K562 (cell line): ENCODE measurements around the gene IRF2BP2. TPM values are rescaled to one million over a fixed set of nuclear protein-coding genes. Genes with fewer than 3 reads are reported as not detected.

Source experiments
- ATF1 ChIP-seq, 2 experiments: fragments of 450-650 bp in 1 of 2; IDR thresholded peaks; 2 replicates each; pipeline ENCODE4 v1.6.1; 2016; ENCODE audit warnings: missing compliant biosample characterization in 1 of 2, missing genetic modification characterization in 1 of 2
- BHLHE40 ChIP-seq: IDR thresholded peaks from 2 replicates; pipeline ENCODE4 v1.6.1; 2011; ENCODE audit warnings: low read length, improper control_type of control experiment
- EP300 ChIP-seq: IDR thresholded peaks from 2 replicates; pipeline ENCODE4 v1.6.1; 2012; ENCODE audit warnings: low read length, improper control_type of control experiment
- EP400 ChIP-seq: fragments of 450-650 bp; IDR thresholded peaks from 2 replicates; pipeline ENCODE4 v1.6.1; 2017; ENCODE audit warnings: antibody characterized with exemption, mild to moderate bottlenecking, moderate library complexity
- ESRRA ChIP-seq: fragments of 450-650 bp; IDR thresholded peaks from 2 replicates; pipeline ENCODE4 v1.6.1; 2014; ENCODE audit warnings: low read depth, mild to moderate bottlenecking, moderate library complexity, borderline replicate concordance
- FOS ChIP-seq: IDR thresholded peaks from 3 replicates; pipeline ENCODE4 v1.6.1; 2011; ENCODE audit not compliant: insufficient read length; ENCODE audit errors: extremely low read depth
- HMBOX1 ChIP-seq: sonication (generic); IDR thresholded peaks from 2 replicates; pipeline ENCODE4 v1.6.1; 2016
- L3MBTL2 ChIP-seq: fragments of 450-650 bp; IDR thresholded peaks from 2 replicates; pipeline ENCODE4 v1.6.1; 2016; ENCODE audit warnings: mild to moderate bottlenecking, moderate library complexity
- MCM7 ChIP-seq, 2 experiments: fragments of 450-650 bp; IDR thresholded peaks; 2 replicates each; pipeline ENCODE4 v1.6.1; 2016 to 2018
- SMAD4 ChIP-seq: fragments of 250-450 bp; sonication (Bioruptor Pico); conservative IDR thresholded peaks from 2 replicates; pipeline ENCODE4 v1.8.0; 2021; ENCODE audit warnings: inconsistent platforms, mild to moderate bottlenecking, moderate library complexity
- SMARCE1 ChIP-seq: fragments of 450-650 bp; IDR thresholded peaks from 2 replicates; pipeline ENCODE4 v1.7.1; 2016; ENCODE audit warnings: mild to moderate bottlenecking
- SPI1 ChIP-seq: IDR thresholded peaks from 2 replicates; pipeline ENCODE4 v1.6.1; 2011; ENCODE audit warnings: low read depth, low read length, control low read depth, borderline replicate concordance
- TARDBP ChIP-seq: fragments of 450-650 bp; IDR thresholded peaks from 2 replicates; pipeline ENCODE4 v1.6.1; 2016
- TEAD4 ChIP-seq, 2 experiments: sonication (generic) in 1 of 2; formaldehyde crosslinking in 1 of 2; IDR thresholded peaks; 2 replicates each; pipeline versions ENCODE4 v1.6.1 to v1.8.0; 2012 to 2022; ENCODE audit warnings: borderline replicate concordance in 1 of 2, inconsistent platforms in 1 of 2, low read length in 1 of 2, mild to moderate bottlenecking in 1 of 2, missing genetic modification reagents in 1 of 2
- THRAP3 ChIP-seq: fragments of 450-650 bp; IDR thresholded peaks from 2 replicates; pipeline ENCODE4 v1.6.1; 2016; ENCODE audit warnings: mild to moderate bottlenecking, inconsistent platforms, borderline replicate concordance
- THRB ChIP-seq: fragments of 450-650 bp; formaldehyde crosslinking; conservative IDR thresholded peaks from 2 replicates; pipeline ENCODE4 v1.4.0; 2022; ENCODE audit warnings: mild to moderate bottlenecking, missing genetic modification characterization
- ZBTB33 ChIP-seq: sonication (generic); formaldehyde crosslinking; IDR thresholded peaks from 2 replicates; pipeline ENCODE4 v1.8.1; 2023; ENCODE audit warnings: mild to moderate bottlenecking, missing genetic modification reagents
- ZFP91 ChIP-seq: sonication (generic); formaldehyde crosslinking; IDR thresholded peaks from 2 replicates; pipeline ENCODE4 v1.8.0; 2022; ENCODE audit warnings: mild to moderate bottlenecking, missing genetic modification reagents
- ZNF785 ChIP-seq: fragments of 250-450 bp; sonication (Bioruptor Pico); IDR thresholded peaks from 2 replicates; pipeline ENCODE4 v1.4.0; 2020; ENCODE audit warnings: mild to moderate bottlenecking
- polyA plus RNA-seq, 8 experiments: library from polyadenylated mRNA; depleted of rRNA in 4 of 8; stranded (reverse) in 5 of 8; unstranded in 3 of 8; fragments of >200 nt; fragmentation: Nextera tagmentation in 2 of 8; fragmentation: Illumina TruSeq in 1 of 8; extraction: Ambion mirVana in 2 of 8; extraction: Trizol in 1 of 8; gene quantifications; 2 replicates each; pipeline versions ENCODE4 v1.2.1 to v1.2.3, GENCODE V29; 2011 to 2014; ENCODE audit warnings: inconsistent platforms in 1 of 8, missing spikeins in 1 of 8
- total RNA-seq, 7 experiments: library from RNA; depleted of rRNA in 6 of 7; stranded (reverse); fragments of >200 nt in 6 of 7; fragmentation: Illumina TruSeq in 2 of 7; extraction: Trizol in 2 of 7; gene quantifications; 2 replicates each; pipeline versions ENCODE4 v1.2.1 to v1.2.3, GENCODE V29; 2011 to 2021; ENCODE audit warnings: low replicate concordance in 1 of 7

The IRF2BP2 gene
- total and polyA plus RNA-seq, 9 of the 15 experiments (the other 6 are each of a cell fraction or from before 2014, with no cell fraction given), result 7.7 to 68.6 (median 22.1) TPM

GRCh38 chr1:234656944-234657654 lies 47.1 kb upstream of the IRF2BP2 start (continued):
- peak; percentile 32; the same call in 1 of the 2 replicates for TF ChIP-seq EP400
- peak; percentile 91 for TF ChIP-seq SPI1
- 0 out of 2 replicates have a peak, but pooled peaks have one; percentile 45 for TF ChIP-seq L3MBTL2
- peak; percentile 34; the same call in 1 of the 2 replicates for TF ChIP-seq SMARCE1
- no peak for TF ChIP-seq THRB (CRISPR knock-in tag)
- no peak for TF ChIP-seq ATF1 (CRISPR knock-in tag; IDR thresholded peaks at IDR 0.05)
- peak; percentile 26; the same call in 1 of the 2 replicates for TF ChIP-seq ATF1 (tag; IDR thresholded peaks at IDR 0.05)
- peak; percentile 43; the same call in 1 of the 2 replicates for TF ChIP-seq SMAD4 (CRISPR knock-in tag)
- TF ChIP-seq HMBOX1, result peak; percentile 94
- peak; percentile 7; the same call in 1 of the 2 replicates for TF ChIP-seq TEAD4 (IDR thresholded peaks at IDR 0.05; ENCODE audit: low read length)
- TF ChIP-seq TEAD4 (CRISPR knock-in tag; IDR thresholded peaks at IDR 0.05; ENCODE audit: borderline replicate concordance), result no peak
- TF ChIP-seq MCM7 (IDR thresholded peaks at IDR 0.05), result no peak
- TF ChIP-seq ZFP91, result 0 out of 2 replicates have a peak, but pooled peaks have one; percentile 11
- no peak for TF ChIP-seq TARDBP
- peak; percentile 3; the same call in 1 of the 2 replicates for TF ChIP-seq ZBTB33 (CRISPR knock-in tag)
- no peak for TF ChIP-seq EP300
- TF ChIP-seq FOS, result peak; percentile 8
- TF ChIP-seq THRAP3, result no peak
- TF ChIP-seq BHLHE40, result peak; percentile 32; the same call in 1 of the 2 replicates
- TF ChIP-seq ESRRA, result 0 out of 2 replicates have a peak, but pooled peaks have one; percentile 15
- no peak for TF ChIP-seq ZNF785 (CRISPR knock-in tag)
